ENCODE results near the gene MTTP. TPM values are rescaled to one million over a fixed set of nuclear protein-coding genes. Genes with fewer than 3 reads are reported as not detected.

The MTTP gene
- total RNA-seq, 1 donor from 2014 or later = under 0.01 TPM

DNA sequence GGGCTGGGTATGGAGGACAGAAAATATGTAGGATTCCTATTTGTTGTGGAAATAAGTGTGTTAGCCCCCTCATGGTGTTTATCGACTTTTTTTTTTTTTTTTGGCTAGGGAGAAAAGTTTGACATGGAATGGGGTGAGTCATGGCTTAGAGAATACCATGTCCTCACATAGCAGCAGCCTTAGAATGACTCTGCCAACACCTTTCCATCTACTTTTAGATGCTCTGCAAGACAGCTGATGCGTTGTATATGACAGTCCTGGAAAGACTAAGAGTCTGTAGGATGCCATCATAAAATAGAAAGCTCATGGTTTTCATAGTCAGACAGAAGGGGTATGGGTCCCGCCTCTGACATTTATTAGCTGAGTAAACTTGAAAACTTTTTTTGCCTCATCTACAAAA, 37.7 kb downstream of the MTTP start:
- Histone ChIP-seq H3K4me3 (ENCODE audit: low read depth, low read length) (no peak overlapping the region), H3K27me3 (ENCODE audit: control insufficient read depth, insufficient read depth, low read length) (peaks cover 3% of the 10 kb centered on the region), H3K36me3 (ENCODE audit: control insufficient read depth, insufficient read depth, low read length) (no peaks in the 10 kb centered on the region)
- TF ChIP-seq, protein P1, sequence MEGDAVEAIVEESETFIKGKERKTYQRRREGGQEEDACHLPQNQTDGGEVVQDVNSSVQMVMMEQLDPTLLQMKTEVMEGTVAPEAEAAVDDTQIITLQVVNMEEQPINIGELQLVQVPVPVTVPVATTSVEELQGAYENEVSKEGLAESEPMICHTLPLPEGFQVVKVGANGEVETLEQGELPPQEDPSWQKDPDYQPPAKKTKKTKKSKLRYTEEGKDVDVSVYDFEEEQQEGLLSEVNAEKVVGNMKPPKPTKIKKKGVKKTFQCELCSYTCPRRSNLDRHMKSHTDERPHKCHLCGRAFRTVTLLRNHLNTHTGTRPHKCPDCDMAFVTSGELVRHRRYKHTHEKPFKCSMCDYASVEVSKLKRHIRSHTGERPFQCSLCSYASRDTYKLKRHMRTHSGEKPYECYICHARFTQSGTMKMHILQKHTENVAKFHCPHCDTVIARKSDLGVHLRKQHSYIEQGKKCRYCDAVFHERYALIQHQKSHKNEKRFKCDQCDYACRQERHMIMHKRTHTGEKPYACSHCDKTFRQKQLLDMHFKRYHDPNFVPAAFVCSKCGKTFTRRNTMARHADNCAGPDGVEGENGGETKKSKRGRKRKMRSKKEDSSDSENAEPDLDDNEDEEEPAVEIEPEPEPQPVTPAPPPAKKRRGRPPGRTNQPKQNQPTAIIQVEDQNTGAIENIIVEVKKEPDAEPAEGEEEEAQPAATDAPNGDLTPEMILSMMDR (IDR thresholded peaks at IDR 0.05; ENCODE audit: insufficient read depth, low read length, severe bottlenecking) = no peak
- DNase-seq (ENCODE audit: low read depth) (peak; percentile 15), FAIRE-seq (no peak)

DNA sequence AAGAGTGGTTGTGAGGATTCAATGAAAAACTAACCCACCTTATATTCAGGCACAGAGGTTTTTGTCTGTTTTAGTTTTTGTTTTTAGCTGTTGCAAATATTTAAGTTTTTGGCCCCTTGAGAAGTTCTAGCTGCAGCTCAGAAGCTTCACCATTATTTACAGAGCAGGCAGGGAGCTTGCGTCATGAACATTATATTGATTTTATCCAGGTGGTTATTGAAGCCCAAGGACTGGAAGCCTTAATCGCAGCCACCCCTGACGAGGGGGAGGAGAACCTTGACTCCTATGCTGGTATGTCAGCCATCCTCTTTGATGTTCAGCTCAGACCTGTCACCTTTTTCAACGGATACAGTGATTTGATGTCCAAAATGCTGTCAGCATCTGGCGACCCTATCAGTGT, 38.1 kb downstream of the MTTP start:
- FAIRE-seq (no peak), DNase-seq (ENCODE audit: low read depth) (no peak)
- no peak overlapping the region for H3K4me3 ChIP-seq (ENCODE audit: low read depth, low read length)
- H3K36me3 ChIP-seq (ENCODE audit: control insufficient read depth, insufficient read depth, low read length) = no peaks in the 10 kb centered on the region
- H3K27me3 ChIP-seq (ENCODE audit: control insufficient read depth, insufficient read depth, low read length) = peaks cover 3% of the 10 kb centered on the region
- TF ChIP-seq, protein P1 (IDR thresholded peaks at IDR 0.05; ENCODE audit: insufficient read depth, low read length, severe bottlenecking) = no peak

GRCh38 chr4:99614491-99614890, 39.9 kb downstream of the MTTP start:
- Histone ChIP-seq H3K4me3 (ENCODE audit: low read depth, low read length) (no peak overlapping the region), H3K27me3 (ENCODE audit: control insufficient read depth, insufficient read depth, low read length) (peaks cover 3% of the 10 kb centered on the region), H3K36me3 (ENCODE audit: control insufficient read depth, insufficient read depth, low read length) (no peaks in the 10 kb centered on the region)
- DNase-seq (ENCODE audit: low read depth) = no peak
- TF ChIP-seq, protein P1 (IDR thresholded peaks at IDR 0.05; ENCODE audit: insufficient read depth, low read length, severe bottlenecking) = no peak
- FAIRE-seq = no peak

DNA sequence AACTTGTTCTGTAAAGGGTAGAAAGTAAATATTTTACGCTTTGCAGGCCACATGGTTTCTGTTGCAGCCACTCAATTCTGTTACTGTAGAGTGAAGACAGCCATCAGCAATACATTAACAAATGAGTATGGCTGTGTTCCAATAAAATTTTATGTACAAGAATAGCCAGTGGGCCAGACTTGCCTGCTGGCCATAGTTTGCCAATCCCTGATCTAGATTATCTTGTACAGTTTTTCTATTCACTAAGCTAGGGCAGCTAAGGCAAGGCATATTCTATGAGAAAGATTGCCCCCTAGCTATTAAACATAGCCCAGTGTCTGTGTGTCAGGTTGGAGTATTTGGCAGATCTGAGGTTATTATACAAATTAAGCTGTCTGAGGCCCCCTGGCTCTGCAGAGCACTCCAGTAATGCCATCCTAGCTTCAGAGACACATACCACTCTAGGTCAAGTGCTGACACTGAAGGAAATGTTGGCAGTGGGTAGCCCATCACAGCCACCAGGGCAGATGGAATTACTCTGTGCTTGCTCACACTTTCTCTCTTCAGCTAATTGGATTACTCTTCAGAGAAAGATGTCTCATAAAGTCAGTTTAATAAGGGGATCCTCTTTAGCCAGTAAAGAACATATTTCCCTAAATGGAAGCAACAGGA, 40.7 kb downstream of the MTTP start:
- TF ChIP-seq, protein P1 (IDR thresholded peaks at IDR 0.05; ENCODE audit: insufficient read depth, low read length, severe bottlenecking) = no peak
- no peak for FAIRE-seq

DNA sequence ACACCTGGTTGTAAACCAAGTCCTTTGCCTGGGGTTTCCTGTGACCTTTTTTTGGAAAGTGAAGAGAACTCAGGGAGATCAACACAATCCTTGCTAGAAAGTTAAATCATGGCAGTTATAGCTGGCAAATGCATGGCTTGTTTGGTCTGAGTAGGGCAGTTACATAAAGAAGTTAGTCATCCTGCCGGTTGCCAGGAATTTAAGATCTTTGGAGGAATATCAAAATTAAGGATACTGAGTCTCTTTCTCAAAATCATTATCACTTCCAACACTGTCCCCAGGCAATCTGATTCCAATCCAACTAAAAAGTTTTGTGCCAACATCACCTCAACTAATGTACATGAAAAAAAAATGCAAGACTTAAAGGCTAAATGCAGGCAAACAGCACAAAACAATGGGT, 42.8 kb downstream of the MTTP start:
- FAIRE-seq = no peak
- TF ChIP-seq, protein P1 (IDR thresholded peaks at IDR 0.05; ENCODE audit: insufficient read depth, low read length, severe bottlenecking) = no peak
- H3K4me3 ChIP-seq (ENCODE audit: low read depth, low read length) = no peak overlapping the region
- H3K36me3 ChIP-seq (ENCODE audit: control insufficient read depth, insufficient read depth, low read length) = no peaks in the 10 kb centered on the region
- no peaks in the 10 kb centered on the region for H3K27me3 ChIP-seq (ENCODE audit: control insufficient read depth, insufficient read depth, low read length)
- peak; percentile 10 for DNase-seq (ENCODE audit: low read depth)

More for the DNA sequence above, 40.7 kb downstream of the MTTP start:
- no peak for DNase-seq (ENCODE audit: low read depth)
- no peaks in the 10 kb centered on the region for H3K36me3 ChIP-seq (ENCODE audit: control insufficient read depth, insufficient read depth, low read length)
- no peak overlapping the region for H3K4me3 ChIP-seq (ENCODE audit: low read depth, low read length)
- no peaks in the 10 kb centered on the region for H3K27me3 ChIP-seq (ENCODE audit: control insufficient read depth, insufficient read depth, low read length)

DNA sequence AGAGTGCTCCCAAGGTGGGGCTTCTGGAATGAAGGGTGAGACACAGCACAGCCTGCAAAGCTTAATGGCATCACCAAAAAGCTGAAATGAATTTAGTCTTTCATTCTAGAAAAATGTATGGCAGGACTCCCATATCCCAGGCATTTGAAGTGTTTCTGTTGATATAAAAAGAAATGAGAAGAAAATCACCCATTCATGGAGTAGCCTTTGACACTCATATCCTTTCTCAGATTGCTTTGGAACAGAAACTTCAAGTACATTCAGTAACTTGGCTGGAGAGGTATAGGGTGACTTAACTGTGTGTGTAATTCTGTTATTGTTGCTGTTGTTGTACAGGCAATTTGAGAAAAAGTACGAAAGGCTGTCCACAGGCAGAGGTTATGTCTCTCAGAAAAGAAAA, 47.7 kb downstream of the MTTP start:
- DNase-seq (ENCODE audit: low read depth) = no peak
- no peak overlapping the region for H3K4me3 ChIP-seq (ENCODE audit: low read depth, low read length)
- no peaks in the 10 kb centered on the region for H3K36me3 ChIP-seq (ENCODE audit: control insufficient read depth, insufficient read depth, low read length)
- no peak for FAIRE-seq
- no peaks in the 10 kb centered on the region for H3K27me3 ChIP-seq (ENCODE audit: control insufficient read depth, insufficient read depth, low read length)
- TF ChIP-seq, protein P1 (IDR thresholded peaks at IDR 0.05; ENCODE audit: insufficient read depth, low read length, severe bottlenecking) = no peak
